Measurements from ENCODE around the gene SYT8. TPM values are rescaled to one million over a fixed set of nuclear protein-coding genes. Genes with fewer than 3 reads are reported as not detected.
"Not testable (repeated sequence)": the region's sequence is repeated elsewhere in the genome, so short reads cannot be mapped to it uniquely, and the experiment has no call there.

Gene SYT8
- total and polyA plus RNA-seq, 5 donors from 2014 or later = not detected

DNA sequence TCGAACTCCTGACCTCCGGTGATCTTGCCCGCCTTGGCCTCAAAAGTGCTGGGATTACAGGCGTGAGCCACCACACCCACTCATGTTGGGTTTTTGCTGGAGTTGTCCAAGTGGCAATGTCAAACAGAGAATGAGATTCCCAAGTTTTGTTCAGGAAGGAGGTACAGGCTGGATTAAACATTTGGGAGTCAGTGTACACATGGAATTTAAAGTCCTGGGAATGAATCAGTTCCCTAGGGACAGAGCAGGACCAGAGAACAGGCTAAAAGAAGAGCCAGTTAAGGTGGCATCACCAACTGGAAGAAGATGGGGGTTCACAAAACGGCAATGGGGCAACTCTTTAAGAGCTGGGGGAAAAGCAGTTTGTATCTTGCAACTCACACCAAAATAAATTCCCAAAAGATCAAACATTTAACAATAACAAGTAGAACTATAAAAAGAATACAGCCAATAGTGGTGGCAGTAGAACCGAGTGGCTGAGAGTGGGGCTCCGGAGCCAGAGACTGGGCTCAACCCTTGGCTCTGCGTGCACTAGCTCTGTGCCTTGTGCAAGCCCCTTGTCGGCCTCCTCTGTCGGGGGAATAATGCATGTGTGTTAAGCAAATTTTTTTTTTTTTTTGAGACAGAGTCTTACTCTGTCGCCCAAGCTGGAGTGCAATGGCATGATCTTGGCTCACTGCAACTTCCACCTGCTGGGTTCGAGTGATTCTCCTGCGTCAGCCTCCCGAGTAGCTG is 37.2 kb upstream of the SYT8 start:
- Histone ChIP-seq H3K9me3 (ENCODE audit: control insufficient read depth in 2 of 2, low read length in 2 of 2) (peaks cover 0 to 2% of the 10 kb centered on the region in 2 experiments), H3K4me3 (ENCODE audit: low read depth, low read length) (no peak overlapping the region), H3K27ac (ENCODE audit: insufficient read depth, low read length, poor library complexity, severe bottlenecking) (no peak overlapping the region), H3K4me1 (ENCODE audit: control insufficient read depth, insufficient read depth, low read length, poor library complexity, severe bottlenecking) (no peaks in the 10 kb centered on the region), H3K36me3 (ENCODE audit: control insufficient read depth, insufficient read depth, low read length) (no peaks in the 10 kb centered on the region), H3K27me3 (ENCODE audit: control insufficient read depth, insufficient read depth, low read length) (no peaks in the 10 kb centered on the region)
- ATAC-seq (ENCODE audit: low read depth in 2 of 2) (no peak), DNase-seq (no peak)
- no peaks in the 10 kb centered on the region for H3K36me3 Mint-ChIP-seq
- H3K4me1 Mint-ChIP-seq = peaks cover 0 to 9% (median 2%) of the 10 kb centered on the region in 4 donors
- no peak overlapping the region for H3K27ac Mint-ChIP-seq
- peaks cover 20% of the 10 kb centered on the region for H3K27me3 Mint-ChIP-seq
- no peak overlapping the region for H3K4me3 Mint-ChIP-seq
- peaks cover 0 to 2% (median 0%) of the 10 kb centered on the region in 7 donors for H3K9me3 Mint-ChIP-seq

- Mint-ChIP-seq H3K4me3 (no peak overlapping the region), H3K27ac (no peak overlapping the region), H3K4me1 (peaks cover 0 to 2% (median 0%) of the 10 kb centered on the region in 4 donors), H3K27me3 (peaks cover 17% of the 10 kb centered on the region), H3K36me3 (no peaks in the 10 kb centered on the region), H3K9me3 (peaks cover 0 to 2% (median 0%) of the 10 kb centered on the region in 7 donors)
- no peaks in the 10 kb centered on the region for H3K4me1 ChIP-seq (ENCODE audit: control insufficient read depth, insufficient read depth, low read length, poor library complexity, severe bottlenecking)
- H3K27ac ChIP-seq (ENCODE audit: insufficient read depth, low read length, poor library complexity, severe bottlenecking) = no peak overlapping the region
- H3K9me3 ChIP-seq (ENCODE audit: control insufficient read depth in 2 of 2, low read length in 2 of 2) = no peaks in the 10 kb centered on the region
- H3K27me3 ChIP-seq (ENCODE audit: control insufficient read depth, insufficient read depth, low read length) = no peaks in the 10 kb centered on the region
- H3K4me3 ChIP-seq (ENCODE audit: low read depth, low read length) = no peak overlapping the region
- DNase-seq (no peak), ATAC-seq (ENCODE audit: low read depth in 2 of 2) (no peak)
- no peaks in the 10 kb centered on the region for H3K36me3 ChIP-seq (ENCODE audit: control insufficient read depth, insufficient read depth, low read length)
Observed at GRCh38 chr11:1803246-1803645, 31.5 kb upstream of the SYT8 start.

DNA sequence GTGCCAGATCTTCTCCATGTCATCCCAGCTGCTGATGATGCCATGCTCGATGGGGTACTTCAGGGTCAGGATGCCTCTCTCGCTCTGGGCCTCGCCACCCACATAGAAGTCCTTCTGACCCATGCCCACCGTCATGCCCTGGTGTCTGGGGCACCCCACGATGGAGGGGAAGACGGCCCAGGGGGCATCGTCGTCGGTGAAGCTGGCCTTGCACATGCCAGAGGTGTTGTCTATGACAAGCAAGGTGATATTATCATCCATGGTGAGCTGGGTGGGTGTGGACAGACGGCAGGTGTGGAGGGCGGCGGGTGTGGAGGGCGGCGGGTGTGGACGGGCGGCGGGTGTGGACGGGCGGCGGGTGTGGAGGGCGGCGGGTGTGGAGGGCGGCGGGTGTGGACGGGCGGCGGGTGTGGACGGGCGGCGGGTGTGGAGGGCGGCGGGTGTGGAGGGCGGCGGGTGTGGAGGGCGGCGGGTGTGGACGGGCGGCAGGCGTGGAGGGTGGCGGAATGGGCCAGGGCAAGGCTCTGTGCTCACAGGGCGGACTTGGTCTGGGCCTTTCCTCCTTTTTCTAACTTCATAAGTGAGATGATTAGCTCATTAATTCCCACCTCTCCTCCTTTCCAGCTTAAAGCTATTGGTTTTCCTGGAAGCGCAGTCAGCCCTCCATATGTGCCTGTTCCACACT is 30.8 kb upstream of the SYT8 start:
- not testable (repeated sequence) for H3K4me1 Mint-ChIP-seq; H3K27me3 ChIP-seq (ENCODE audit: control insufficient read depth, insufficient read depth, low read length); H3K4me3 Mint-ChIP-seq; H3K9me3 Mint-ChIP-seq; H3K36me3 Mint-ChIP-seq; DNase-seq; H3K27ac Mint-ChIP-seq; H3K27me3 Mint-ChIP-seq; H3K4me1 ChIP-seq (ENCODE audit: control insufficient read depth, insufficient read depth, low read length, poor library complexity, severe bottlenecking); H3K27ac ChIP-seq (ENCODE audit: insufficient read depth, low read length, poor library complexity, severe bottlenecking); H3K9me3 ChIP-seq (ENCODE audit: control insufficient read depth in 2 of 2, low read length in 2 of 2); H3K36me3 ChIP-seq (ENCODE audit: control insufficient read depth, insufficient read depth, low read length); ATAC-seq (ENCODE audit: low read depth in 2 of 2); H3K4me3 ChIP-seq (ENCODE audit: low read depth, low read length)

GRCh38 chr11:1805525-1805924 is 29.3 kb upstream of the SYT8 start:
- Mint-ChIP-seq H3K9me3 (peaks cover 0 to 5% (median 0%) of the 10 kb centered on the region in 7 donors), H3K27ac (no peak overlapping the region)

DNA sequence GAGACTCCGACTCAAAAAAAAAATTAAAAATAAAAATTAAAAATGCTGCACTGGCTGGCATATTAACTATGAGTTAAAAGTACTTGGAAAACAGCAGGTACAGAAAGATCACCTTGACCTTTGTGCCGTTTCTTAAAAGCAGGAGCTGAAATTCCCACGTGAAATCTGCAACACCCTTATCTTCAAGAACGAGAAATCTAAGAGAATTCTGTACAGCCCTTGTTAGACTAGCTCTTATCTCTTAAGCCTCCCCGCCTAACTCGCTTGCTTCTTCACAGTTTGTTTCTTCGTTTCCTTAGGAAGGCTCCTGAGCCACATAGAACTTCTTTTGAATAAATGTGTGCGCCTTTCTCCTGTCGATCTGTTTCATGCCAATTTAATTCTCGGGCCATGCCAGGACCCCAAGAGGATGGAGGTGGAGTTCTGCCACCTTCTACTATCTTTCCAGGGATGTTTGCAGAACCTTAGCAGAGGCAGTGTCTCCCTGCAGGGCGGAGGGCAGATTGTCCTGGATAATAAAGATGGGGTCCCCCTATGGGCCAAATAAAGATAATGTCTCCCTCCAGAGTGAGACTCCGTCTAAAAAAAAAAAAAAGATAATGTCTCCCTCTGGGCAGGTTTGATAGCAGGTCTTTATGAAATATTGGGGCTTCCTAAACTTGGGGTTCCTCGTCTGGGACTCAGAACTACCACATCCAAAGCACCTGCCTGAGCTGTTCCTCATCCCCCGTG is 27.4 kb upstream of the SYT8 start:
- DNase-seq (no peak), ATAC-seq (ENCODE audit: low read depth in 2 of 2) (no peak)
- no peaks in the 10 kb centered on the region for H3K36me3 ChIP-seq (ENCODE audit: control insufficient read depth, insufficient read depth, low read length)
- no peaks in the 10 kb centered on the region for H3K4me1 ChIP-seq (ENCODE audit: control insufficient read depth, insufficient read depth, low read length, poor library complexity, severe bottlenecking)
- H3K9me3 ChIP-seq (ENCODE audit: control insufficient read depth in 2 of 2, low read length in 2 of 2) = no peaks in the 10 kb centered on the region
- peaks cover 6% of the 10 kb centered on the region for H3K27me3 Mint-ChIP-seq
- no peak overlapping the region for H3K27ac Mint-ChIP-seq
- H3K9me3 Mint-ChIP-seq = peaks cover 0 to 5% (median 0%) of the 10 kb centered on the region in 7 donors
- H3K4me3 Mint-ChIP-seq = no peak overlapping the region
- no peak overlapping the region for H3K4me3 ChIP-seq (ENCODE audit: low read depth, low read length)
- no peaks in the 10 kb centered on the region for H3K27me3 ChIP-seq (ENCODE audit: control insufficient read depth, insufficient read depth, low read length)
- no peak overlapping the region for H3K27ac ChIP-seq (ENCODE audit: insufficient read depth, low read length, poor library complexity, severe bottlenecking)
- peaks cover 0 to 5% (median 0%) of the 10 kb centered on the region in 4 donors for H3K4me1 Mint-ChIP-seq
- H3K36me3 Mint-ChIP-seq = no peaks in the 10 kb centered on the region

More at GRCh38 chr11:1805525-1805924, 29.3 kb upstream of the SYT8 start:
- no peak overlapping the region for H3K4me3 Mint-ChIP-seq
- Histone ChIP-seq H3K27me3 (ENCODE audit: control insufficient read depth, insufficient read depth, low read length) (no peaks in the 10 kb centered on the region), H3K4me1 (ENCODE audit: control insufficient read depth, insufficient read depth, low read length, poor library complexity, severe bottlenecking) (no peaks in the 10 kb centered on the region), H3K36me3 (ENCODE audit: control insufficient read depth, insufficient read depth, low read length) (no peaks in the 10 kb centered on the region), H3K9me3 (ENCODE audit: control insufficient read depth in 2 of 2, low read length in 2 of 2) (no peaks in the 10 kb centered on the region), H3K4me3 (ENCODE audit: low read depth, low read length) (no peak overlapping the region), H3K27ac (ENCODE audit: insufficient read depth, low read length, poor library complexity, severe bottlenecking) (no peak overlapping the region)
- H3K36me3 Mint-ChIP-seq = no peaks in the 10 kb centered on the region
- no peak for ATAC-seq (ENCODE audit: low read depth in 2 of 2)
- peaks cover 0 to under 1% (median 0%) of the 10 kb centered on the region in 4 donors for H3K4me1 Mint-ChIP-seq
- no peak for DNase-seq
- H3K27me3 Mint-ChIP-seq = peaks cover 6% of the 10 kb centered on the region

DNA sequence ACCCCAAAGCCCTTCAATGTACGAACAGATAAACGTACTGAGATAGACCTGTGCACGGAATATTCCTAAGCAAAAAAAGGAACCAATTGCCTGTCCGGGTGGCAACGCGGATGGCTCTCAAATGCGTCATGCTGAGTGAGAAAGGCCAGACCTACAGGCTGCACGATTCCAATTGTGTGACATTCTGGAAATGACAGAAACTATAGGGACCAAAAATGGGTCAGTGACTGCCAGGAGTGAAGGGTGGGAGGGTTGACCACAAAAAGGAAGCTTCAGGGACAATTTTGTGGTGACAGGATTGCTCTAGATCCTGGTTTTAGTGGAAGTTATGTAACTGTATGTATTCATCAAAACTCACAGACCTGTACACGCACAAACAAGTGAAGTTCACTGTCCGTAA is 24.0 kb upstream of the SYT8 start:
- ATAC-seq (ENCODE audit: low read depth in 2 of 2) (no peak), DNase-seq (no peak)
- Mint-ChIP-seq H3K9me3 (peaks cover 0 to 5% (median 0%) of the 10 kb centered on the region in 7 donors), H3K27ac (no peak overlapping the region), H3K27me3 (peaks cover 5% of the 10 kb centered on the region), H3K36me3 (no peaks in the 10 kb centered on the region), H3K4me3 (no peak overlapping the region), H3K4me1 (peaks cover 0 to 5% (median 0%) of the 10 kb centered on the region in 4 donors)
- no peaks in the 10 kb centered on the region for H3K4me1 ChIP-seq (ENCODE audit: control insufficient read depth, insufficient read depth, low read length, poor library complexity, severe bottlenecking)
- H3K27ac ChIP-seq (ENCODE audit: insufficient read depth, low read length, poor library complexity, severe bottlenecking) = no peak overlapping the region
- no peaks in the 10 kb centered on the region for H3K9me3 ChIP-seq (ENCODE audit: control insufficient read depth in 2 of 2, low read length in 2 of 2)
- no peak overlapping the region for H3K4me3 ChIP-seq (ENCODE audit: low read depth, low read length)
- no peaks in the 10 kb centered on the region for H3K27me3 ChIP-seq (ENCODE audit: control insufficient read depth, insufficient read depth, low read length)
- H3K36me3 ChIP-seq (ENCODE audit: control insufficient read depth, insufficient read depth, low read length) = no peaks in the 10 kb centered on the region

- Mint-ChIP-seq H3K4me3 (no peak overlapping the region), H3K36me3 (no peaks in the 10 kb centered on the region), H3K27ac (no peak overlapping the region), H3K27me3 (peaks cover 5% of the 10 kb centered on the region), H3K9me3 (peaks cover 0 to 6% (median 0%) of the 10 kb centered on the region in 7 donors), H3K4me1 (peaks cover 0 to 5% (median 0%) of the 10 kb centered on the region in 4 donors)
- no peak overlapping the region for H3K4me3 ChIP-seq (ENCODE audit: low read depth, low read length)
- no peaks in the 10 kb centered on the region for H3K27me3 ChIP-seq (ENCODE audit: control insufficient read depth, insufficient read depth, low read length)
- no peaks in the 10 kb centered on the region for H3K9me3 ChIP-seq (ENCODE audit: control insufficient read depth in 2 of 2, low read length in 2 of 2)
- H3K4me1 ChIP-seq (ENCODE audit: control insufficient read depth, insufficient read depth, low read length, poor library complexity, severe bottlenecking) = no peaks in the 10 kb centered on the region
- DNase-seq (no peak), ATAC-seq (ENCODE audit: low read depth in 2 of 2) (no peak)
- no peak overlapping the region for H3K27ac ChIP-seq (ENCODE audit: insufficient read depth, low read length, poor library complexity, severe bottlenecking)
- no peaks in the 10 kb centered on the region for H3K36me3 ChIP-seq (ENCODE audit: control insufficient read depth, insufficient read depth, low read length)
Observed at GRCh38 chr11:1812274-1812673, 22.5 kb upstream of the SYT8 start.
